SU-DHL-6 (cell line): ENCODE data around the gene HS6ST3.

Experiments used
- CTCF ChIP-seq: fragments of 200-600 bp; sonication (generic); IDR thresholded peaks from one replicate; pipeline ENCODE4 v1.5.1; 2017; ENCODE audit warnings: antibody characterized with exemption, mild to moderate bottlenecking, low read length, moderate library complexity; ENCODE audit not compliant: insufficient read depth, poor library complexity, severe bottlenecking
- EZH2phosphoT487 ChIP-seq: fragments of 200-600 bp; sonication (generic), shearing (Covaris generic); conservative IDR thresholded peaks from 2 replicates; pipeline ENCODE4 v1.6.1; 2018; ENCODE audit warnings: mild to moderate bottlenecking, antibody characterized with exemption, low read length, moderate library complexity, mixed read lengths

DNA sequence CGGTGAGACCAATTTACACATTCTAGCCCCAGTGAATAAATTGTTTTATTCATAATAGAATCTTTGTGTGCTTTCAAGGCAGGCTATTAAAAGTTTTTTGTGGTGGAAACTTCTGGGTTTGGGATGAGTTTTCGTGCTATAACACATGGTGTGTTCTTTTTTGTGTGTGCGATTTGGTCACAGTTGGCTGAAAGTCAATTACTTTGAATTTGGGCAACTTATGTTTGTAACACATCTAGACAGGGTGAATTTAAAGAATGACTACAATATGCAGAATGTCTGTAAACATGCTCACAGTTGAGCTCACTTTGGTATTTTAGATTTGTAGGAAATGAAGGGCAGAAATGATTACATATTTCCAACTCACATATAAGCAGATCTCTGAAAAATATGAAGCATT lies 597.3 kb downstream of the HS6ST3 start:
- TF ChIP-seq CTCF = no peak
- TF ChIP-seq EZH2phosphoT487 = no peak
